Measurements from ENCODE around the gene RXFP4.

RXFP4 gene

GRCh38 chr1:155973723-155974122, 32.3 kb downstream of the RXFP4 start:
- H3K4me3 ChIP-seq (ENCODE audit: low read depth, low read length), result no peak overlapping the region
- TF ChIP-seq, protein P1, sequence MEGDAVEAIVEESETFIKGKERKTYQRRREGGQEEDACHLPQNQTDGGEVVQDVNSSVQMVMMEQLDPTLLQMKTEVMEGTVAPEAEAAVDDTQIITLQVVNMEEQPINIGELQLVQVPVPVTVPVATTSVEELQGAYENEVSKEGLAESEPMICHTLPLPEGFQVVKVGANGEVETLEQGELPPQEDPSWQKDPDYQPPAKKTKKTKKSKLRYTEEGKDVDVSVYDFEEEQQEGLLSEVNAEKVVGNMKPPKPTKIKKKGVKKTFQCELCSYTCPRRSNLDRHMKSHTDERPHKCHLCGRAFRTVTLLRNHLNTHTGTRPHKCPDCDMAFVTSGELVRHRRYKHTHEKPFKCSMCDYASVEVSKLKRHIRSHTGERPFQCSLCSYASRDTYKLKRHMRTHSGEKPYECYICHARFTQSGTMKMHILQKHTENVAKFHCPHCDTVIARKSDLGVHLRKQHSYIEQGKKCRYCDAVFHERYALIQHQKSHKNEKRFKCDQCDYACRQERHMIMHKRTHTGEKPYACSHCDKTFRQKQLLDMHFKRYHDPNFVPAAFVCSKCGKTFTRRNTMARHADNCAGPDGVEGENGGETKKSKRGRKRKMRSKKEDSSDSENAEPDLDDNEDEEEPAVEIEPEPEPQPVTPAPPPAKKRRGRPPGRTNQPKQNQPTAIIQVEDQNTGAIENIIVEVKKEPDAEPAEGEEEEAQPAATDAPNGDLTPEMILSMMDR (IDR thresholded peaks at IDR 0.05; ENCODE audit: control insufficient read depth, extremely low read depth, insufficient read depth), result no peak
- no peak for DNase-seq (ENCODE audit: low read depth)

DNA sequence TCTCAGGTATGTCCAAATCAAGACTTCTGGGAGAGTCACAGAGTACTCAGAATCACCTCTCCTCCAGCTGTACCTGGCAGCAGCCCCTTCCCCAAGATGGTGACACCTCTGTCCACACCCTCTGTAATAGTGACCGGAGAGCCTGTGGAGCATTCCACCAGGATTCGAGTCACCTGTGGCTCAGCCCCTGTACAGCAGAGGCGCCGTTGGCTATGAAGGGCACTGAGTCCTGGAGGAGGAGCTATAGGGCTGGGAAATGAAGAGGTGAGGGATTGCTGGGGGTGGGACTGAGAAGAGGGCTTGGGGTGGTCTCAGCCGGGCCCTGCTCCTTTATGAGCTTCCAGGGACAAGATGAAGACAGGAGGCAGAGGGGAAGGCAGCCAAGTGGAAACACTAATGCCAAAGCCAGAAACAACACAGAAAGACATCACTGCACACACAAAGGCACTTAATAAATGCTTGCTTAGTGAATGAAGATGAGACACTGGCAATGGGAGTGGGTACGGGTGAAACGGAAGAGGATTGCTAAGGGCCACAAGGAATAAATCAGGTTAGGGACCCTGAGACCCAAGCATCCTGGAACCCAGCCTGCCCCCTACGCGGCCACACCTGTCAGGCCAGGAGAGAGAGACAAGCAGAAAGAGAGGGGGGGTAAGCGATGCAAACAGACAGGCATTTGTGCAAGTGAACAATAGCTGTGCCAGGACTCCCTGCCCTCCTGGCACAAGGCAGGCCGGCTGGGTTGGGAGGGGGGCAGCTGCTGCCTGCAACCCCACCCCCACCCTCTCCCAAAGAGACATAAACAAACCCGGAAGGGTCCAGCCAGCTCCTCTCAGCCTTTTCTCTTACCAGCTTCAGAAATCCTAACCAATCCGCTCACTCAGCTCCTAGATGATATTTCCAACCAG, 33.0 kb downstream of the RXFP4 start:
- no peak for DNase-seq (ENCODE audit: low read depth)
- TF ChIP-seq, protein P1 (IDR thresholded peaks at IDR 0.05; ENCODE audit: control insufficient read depth, extremely low read depth, insufficient read depth), result no peak

DNA sequence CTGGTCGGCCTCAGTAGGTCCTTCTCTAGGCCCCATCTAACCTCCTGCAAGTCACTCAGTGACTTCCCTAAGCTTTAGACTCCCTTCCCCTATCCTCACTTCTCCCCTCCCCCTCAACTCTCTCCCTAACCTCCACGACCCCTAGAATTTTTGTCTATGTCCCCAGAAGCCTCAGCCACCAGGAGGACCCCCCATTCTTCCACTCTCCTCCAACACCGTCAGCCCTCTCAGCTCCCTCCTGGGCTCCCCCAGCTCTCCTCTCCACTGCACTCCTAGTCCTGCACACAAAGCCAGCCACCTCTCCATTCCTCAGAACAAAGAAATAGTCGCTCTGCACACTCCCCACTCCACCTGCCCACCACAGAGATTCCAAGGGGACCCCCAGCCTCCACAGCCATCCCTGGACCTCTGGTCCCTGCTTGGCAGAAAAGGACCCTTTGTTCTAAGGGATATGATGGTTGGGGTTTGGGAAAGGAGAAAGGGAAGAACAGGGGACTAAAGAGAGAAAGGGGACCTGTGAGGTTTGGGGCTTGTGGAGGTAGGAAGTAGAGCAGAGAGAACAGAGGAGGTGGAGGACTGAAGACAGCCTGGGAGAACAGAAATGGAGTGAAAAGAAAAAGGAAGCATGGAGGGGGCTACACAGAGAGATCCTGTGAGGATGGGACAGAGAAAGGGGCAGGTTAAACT, 34.1 kb downstream of the RXFP4 start:
- TF ChIP-seq, protein P1 (IDR thresholded peaks at IDR 0.05; ENCODE audit: control insufficient read depth, extremely low read depth, insufficient read depth), result no peak
- H3K4me3 ChIP-seq (ENCODE audit: low read depth, low read length), result no peak overlapping the region
- no peak for DNase-seq (ENCODE audit: low read depth)

More for the DNA sequence above, 33.0 kb downstream of the RXFP4 start:
- H3K4me3 ChIP-seq (ENCODE audit: low read depth, low read length), result no peak overlapping the region

DNA sequence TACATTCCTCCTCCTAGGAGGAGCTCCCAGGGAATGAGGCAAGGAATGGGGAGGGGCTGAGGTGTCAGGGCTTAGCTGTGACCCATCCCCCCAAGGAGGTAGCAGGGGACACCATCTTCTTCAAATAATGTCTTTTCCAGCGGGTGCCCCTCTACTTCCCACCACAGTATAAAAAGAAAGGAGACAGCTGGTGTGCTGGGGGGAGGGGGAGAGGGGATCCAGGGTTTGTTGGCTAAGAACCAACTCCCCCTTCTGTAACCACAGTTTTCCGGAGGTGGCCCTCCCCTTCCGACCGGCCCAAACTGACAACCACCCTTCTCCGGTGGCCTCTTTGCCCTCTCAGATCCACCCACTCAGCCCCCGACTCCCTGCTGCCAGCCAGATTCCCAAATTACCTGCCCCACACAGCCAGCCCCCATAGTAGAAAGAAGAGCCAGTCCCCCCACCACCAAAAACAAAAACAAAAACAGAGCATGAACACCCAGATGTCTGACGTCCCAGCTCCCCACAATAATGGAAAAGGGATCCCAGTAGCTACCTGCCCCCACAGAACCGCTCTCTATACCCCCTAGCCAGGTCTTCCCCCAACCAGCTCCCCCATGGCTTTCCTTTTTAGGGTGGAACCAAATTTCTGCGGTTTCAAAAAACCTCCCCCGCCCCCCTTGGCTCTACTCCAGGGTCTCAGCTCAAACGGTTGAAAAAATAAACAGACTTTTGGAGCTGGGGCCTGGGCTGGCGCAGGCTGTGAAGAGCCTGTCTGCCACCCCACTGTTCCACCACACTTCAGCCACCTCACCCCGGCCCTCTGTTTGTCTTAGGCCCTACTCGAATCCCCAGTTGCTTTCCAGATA, 34.8 kb downstream of the RXFP4 start:
- DNase-seq (ENCODE audit: low read depth), result no peak
- TF ChIP-seq, protein P1 (IDR thresholded peaks at IDR 0.05; ENCODE audit: control insufficient read depth, extremely low read depth, insufficient read depth), result no peak
- no peak overlapping the region for H3K4me3 ChIP-seq (ENCODE audit: low read depth, low read length)

DNA sequence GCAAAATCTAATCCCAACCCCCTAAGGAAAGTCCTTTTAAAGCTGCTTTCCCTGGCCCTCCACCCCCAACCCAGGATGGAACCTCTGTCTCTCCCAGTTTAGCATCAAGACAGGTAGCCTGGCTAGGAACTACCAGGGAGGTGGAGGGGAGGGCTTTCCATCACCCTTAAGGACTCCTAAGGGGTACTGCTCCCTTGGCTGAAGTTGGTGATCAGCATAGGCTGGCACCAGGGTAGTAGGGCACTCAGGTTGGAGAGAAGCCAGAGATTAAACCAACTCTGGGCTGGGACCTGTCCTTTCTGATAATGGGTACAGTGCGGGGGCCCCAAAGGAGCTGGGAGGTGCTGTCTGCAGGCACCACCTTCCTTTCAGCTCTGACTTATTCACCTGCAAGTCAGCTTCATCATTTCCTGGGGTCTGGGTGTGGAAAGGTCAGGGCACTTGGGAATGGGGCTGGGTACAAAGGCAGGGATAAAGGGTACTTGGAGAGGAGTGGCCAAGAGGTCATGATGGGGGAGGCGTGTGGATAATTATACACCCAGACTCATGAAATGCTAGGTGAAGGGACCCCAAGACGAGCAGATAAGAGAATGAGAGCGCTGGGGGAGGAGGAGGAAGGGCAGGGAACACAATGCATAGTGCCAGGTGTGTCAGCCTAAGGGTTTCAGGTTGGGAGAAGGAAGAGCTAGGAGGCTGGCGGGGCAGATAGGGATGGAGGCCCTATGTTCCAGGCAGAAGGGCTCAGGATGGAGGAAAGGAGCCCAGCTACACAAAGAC, 35.7 kb downstream of the RXFP4 start:
- peak overlapping the region; percentile 81 for H3K4me3 ChIP-seq (ENCODE audit: low read depth, low read length)
- TF ChIP-seq, protein P1 (IDR thresholded peaks at IDR 0.05; ENCODE audit: control insufficient read depth, extremely low read depth, insufficient read depth), result no peak
- DNase-seq (ENCODE audit: low read depth), result no peak

All from LNCaP clone FGC (cell line).